AG04449 (cell line): ENCODE measurements around the gene PTPRJ.

Experiments
- CTCF ChIA-PET: fragments of 350-600 bp; formaldehyde crosslinking; extraction: SDS; loops from one replicate; lab custom pipeline; 2021; ENCODE audit warnings: antibody characterized with exemption; lab: Yijun Ruan, JAX
- POLR2A ChIA-PET: fragments of 400-600, 350-600 bp; formaldehyde crosslinking; extraction: SDS; loops from one replicate; lab custom pipeline; 2020; ENCODE audit warnings: antibody characterized with exemption, inconsistent platforms; lab: Yijun Ruan, JAX
- DNase-seq: peaks from one replicate; pipeline ENCODE4 v3.0.0-alpha.2; 2010; ENCODE audit warnings: low read depth, low spot score
- H3K4me3 ChIP-seq: 2 replicates; pipeline ENCODE4 v1.5.1; 2011; ENCODE audit warnings: low read depth, mild to moderate bottlenecking, control low read depth, low read length
- TF ChIP-seq, protein P1 (sequence below): IDR thresholded peaks from one replicate; pipeline ENCODE4 v1.5.1; 2011; ENCODE audit warnings: mild to moderate bottlenecking, moderate library complexity, low read length, control low read depth, inconsistent platforms; ENCODE audit not compliant: insufficient read depth; ENCODE audit errors: missing control alignments

Gene PTPRJ

DNA sequence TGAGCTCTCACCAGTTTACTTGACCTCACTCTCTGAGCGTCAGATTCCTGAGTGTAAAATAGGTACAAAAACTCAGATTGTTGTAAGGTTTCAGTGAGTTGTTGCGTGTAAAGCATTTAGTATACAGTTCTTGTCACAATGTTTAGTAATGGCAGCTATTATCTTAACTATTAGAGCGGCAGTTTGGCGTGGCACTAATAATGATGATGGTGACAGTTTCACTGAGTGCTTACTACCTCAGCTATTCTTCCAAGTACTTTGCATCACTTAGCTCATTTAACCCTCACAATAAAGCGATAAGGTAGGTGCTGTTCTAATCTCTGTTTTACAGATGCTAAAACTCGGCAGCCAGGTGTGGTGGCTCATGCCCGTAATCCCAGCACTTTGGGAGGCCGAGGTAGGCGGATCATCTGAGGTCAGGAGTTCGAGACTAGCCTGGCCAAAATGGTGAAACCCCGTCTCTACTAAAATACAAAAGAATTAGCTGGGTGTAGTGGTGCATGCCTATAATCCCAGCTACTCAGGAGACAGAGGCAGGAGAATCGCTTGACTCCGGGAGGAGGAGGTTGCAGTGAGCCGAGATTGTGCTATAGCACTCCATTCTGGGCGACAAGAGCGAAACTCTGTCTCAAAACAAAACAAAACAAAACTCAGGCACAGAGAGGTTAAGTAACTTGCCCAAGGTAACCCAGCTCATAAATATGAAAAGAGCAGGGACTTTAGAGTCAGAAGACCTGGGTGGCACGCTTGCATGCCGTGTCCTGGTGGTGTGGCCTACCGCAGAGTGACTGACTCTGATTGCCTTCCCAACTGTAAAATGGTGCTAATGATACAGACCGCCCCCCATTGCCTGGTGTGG, 76.2 kb downstream of the PTPRJ start:
- ChIA-PET POLR2A (interaction anchor here (0.7 kb wide), 1 partner anchor 82 kb away, joined by 3 read pairs; no protein-coding TSS in a partner anchor), CTCF (interaction anchor here (1.0 to 1.1 kb wide), 4 partner anchors 11 to 122 kb away, joined by 3 to 4 read pairs (median 4); no protein-coding TSS in a partner anchor)
- TF ChIP-seq, protein P1, sequence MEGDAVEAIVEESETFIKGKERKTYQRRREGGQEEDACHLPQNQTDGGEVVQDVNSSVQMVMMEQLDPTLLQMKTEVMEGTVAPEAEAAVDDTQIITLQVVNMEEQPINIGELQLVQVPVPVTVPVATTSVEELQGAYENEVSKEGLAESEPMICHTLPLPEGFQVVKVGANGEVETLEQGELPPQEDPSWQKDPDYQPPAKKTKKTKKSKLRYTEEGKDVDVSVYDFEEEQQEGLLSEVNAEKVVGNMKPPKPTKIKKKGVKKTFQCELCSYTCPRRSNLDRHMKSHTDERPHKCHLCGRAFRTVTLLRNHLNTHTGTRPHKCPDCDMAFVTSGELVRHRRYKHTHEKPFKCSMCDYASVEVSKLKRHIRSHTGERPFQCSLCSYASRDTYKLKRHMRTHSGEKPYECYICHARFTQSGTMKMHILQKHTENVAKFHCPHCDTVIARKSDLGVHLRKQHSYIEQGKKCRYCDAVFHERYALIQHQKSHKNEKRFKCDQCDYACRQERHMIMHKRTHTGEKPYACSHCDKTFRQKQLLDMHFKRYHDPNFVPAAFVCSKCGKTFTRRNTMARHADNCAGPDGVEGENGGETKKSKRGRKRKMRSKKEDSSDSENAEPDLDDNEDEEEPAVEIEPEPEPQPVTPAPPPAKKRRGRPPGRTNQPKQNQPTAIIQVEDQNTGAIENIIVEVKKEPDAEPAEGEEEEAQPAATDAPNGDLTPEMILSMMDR: no peak

DNA sequence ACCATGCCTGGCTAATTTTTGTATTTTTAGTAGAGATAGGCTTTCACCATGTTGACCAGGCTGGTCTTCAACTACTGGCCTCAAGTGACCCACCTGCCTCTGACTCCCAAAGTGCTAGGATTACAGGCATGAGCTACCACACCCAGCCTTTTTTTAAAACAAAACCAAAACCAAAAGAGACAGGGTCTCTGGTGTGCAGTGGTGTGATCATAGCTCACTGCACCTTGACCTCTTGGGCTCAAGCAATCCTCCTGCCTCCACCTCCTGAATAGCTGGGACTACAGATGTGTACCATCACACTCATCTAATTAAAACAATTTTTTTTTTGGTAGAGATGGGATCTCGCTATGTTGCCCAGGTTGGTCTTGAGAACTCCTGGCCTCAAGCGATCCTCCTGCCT, 77.7 kb downstream of the PTPRJ start:
- H3K4me3 ChIP-seq: no peak overlapping the region
- DNase-seq: no peak
- ChIA-PET POLR2A (no interaction called here), CTCF (interaction anchor here (1.2 kb wide), 1 partner anchor 124 kb away, joined by 3 read pairs; no protein-coding TSS in a partner anchor)
- TF ChIP-seq, protein P1: no peak

More for the DNA sequence above, 76.2 kb downstream of the PTPRJ start:
- no peak overlapping the region for H3K4me3 ChIP-seq
- no peak for DNase-seq

DNA sequence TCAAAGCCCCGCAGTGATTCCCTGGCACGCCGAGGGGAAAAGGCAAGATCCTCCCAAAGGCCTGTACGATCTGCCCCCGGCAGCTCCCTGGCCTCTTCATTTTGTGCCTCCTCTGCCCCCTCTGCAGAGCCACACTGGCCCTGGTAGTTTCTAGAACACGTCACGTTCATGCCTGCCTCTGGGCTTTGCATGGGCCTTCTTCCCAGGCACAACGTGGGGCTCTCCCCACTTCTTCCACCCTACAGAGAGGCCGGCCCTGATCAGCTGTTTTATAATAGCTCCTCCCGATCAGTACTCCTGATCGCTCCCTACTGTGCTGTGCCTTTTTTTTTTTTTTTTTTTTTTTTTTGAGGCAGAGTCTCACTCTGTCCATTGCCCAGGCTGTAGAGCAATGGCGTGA, 78.4 kb downstream of the PTPRJ start:
- no peak overlapping the region for H3K4me3 ChIP-seq
- ChIA-PET CTCF (interaction anchor here (1.2 kb wide), 1 partner anchor 124 kb away, joined by 3 read pairs; no protein-coding TSS in a partner anchor), POLR2A (no interaction called here)
- TF ChIP-seq, protein P1: no peak
- DNase-seq: no peak

DNA sequence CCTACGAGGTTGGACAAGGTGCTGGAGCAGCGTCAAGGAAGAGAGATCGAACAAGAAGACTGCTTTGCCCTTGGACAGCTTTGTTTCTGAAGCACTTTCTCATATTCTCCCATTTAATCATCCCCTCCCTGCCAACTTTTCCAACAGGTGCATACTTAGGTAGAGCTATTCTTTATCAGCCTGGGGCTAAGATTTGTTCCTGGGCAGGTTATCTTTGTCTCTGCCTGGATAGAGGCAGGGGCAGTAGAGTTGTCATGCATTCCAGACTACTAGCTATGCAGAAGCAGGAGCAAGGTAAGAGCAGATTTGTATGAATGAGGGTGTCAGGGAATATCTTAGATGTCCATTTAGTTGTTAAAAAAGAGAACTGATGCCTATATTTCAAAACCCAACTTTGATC, 82.3 kb downstream of the PTPRJ start:
- CTCF ChIA-PET: interaction anchor here (1.8 to 4.1 kb wide), 3 partner anchors 19 to 46 kb away, joined by 4 to 27 read pairs (median 5); no protein-coding TSS in a partner anchor
- H3K4me3 ChIP-seq: no peak overlapping the region
- no peak for DNase-seq
- TF ChIP-seq, protein P1: no peak
- POLR2A ChIA-PET: interaction anchor here (2.7 kb wide), 1 partner anchor 11 kb away, joined by 9 read pairs; no protein-coding TSS in a partner anchor

DNA sequence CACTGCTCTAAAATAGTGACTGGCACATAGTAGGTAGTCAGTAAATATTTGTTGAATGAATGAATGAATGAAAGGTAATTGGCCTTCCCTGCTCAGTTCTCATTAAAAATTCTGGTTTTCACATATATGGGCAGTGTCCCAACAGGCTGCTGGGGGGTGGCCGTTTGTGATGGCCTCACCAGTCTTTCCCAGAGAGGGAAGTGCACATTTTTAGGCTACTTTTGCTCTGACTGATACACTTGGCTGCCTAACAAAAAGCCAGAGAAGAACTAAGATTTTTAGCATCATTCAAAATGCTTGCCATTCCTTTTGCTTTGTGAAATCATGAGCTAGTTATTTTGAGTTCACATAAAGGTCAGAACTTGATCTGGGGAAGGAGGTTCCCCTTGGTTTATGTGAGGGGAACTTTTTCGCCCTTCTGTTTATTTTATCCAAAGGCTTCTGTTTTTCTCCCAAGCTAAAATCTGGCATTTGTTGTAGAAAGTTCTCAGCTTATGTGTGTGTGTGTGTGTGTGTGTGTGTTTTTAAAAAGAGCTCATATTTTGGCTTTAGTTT, 83.1 kb downstream of the PTPRJ start:
- H3K4me3 ChIP-seq: no peak overlapping the region
- POLR2A ChIA-PET: interaction anchor here (0.8 to 2.7 kb wide), 7 partner anchors 12 to 139 kb away, joined by 4 to 9 read pairs (median 5); no protein-coding TSS in a partner anchor
- DNase-seq: peak; percentile 98
- TF ChIP-seq, protein P1: no peak
- CTCF ChIA-PET: interaction anchor here (0.7 to 4.1 kb wide), 10 partner anchors 11 to 136 kb away, joined by 3 to 27 read pairs (median 4); no protein-coding TSS in a partner anchor
